DOHH2 (cell line): Measurements from ENCODE around the gene UGT2B28.
"Not testable (repeated sequence)": the region's sequence is repeated elsewhere in the genome, so short reads cannot be mapped to it uniquely, and the experiment has no call there.

ENCODE experiments used
- H3F3A ChIP-seq: fragments of 200-600 bp; sonication (generic), shearing (Covaris generic); 2 replicates; pipeline ENCODE4 v1.6.0; 2016; ENCODE audit warnings: antibody characterized with exemption, mild to moderate bottlenecking; ENCODE audit not compliant: control insufficient read depth, insufficient read depth
- H3K27ac ChIP-seq: fragments of 200-600 bp; sonication (generic); 2 replicates; pipeline ENCODE4 v1.5.1; 2014; ENCODE audit warnings: low read depth, mild to moderate bottlenecking, low read length, moderate library complexity
- H3K27me3 ChIP-seq: fragments of 200-600 bp; sonication (generic); 2 replicates; pipeline ENCODE4 v1.6.1; 2014; ENCODE audit warnings: mild to moderate bottlenecking, low read length, mixed read lengths; ENCODE audit not compliant: control insufficient read depth
- H3K36me3 ChIP-seq: fragments of 200-600 bp; sonication (generic); 2 replicates; pipeline ENCODE4 v1.6.1; 2014; ENCODE audit warnings: mild to moderate bottlenecking, low read length, moderate library complexity, mixed read lengths; ENCODE audit not compliant: control insufficient read depth
- H3K4me1 ChIP-seq: fragments of 200-600 bp; sonication (generic); 2 replicates; pipeline ENCODE4 v1.6.1; 2014; ENCODE audit warnings: mild to moderate bottlenecking, low read length, mixed read lengths; ENCODE audit not compliant: control insufficient read depth
- H3K4me2 ChIP-seq: fragments of 200-600 bp; sonication (generic); 2 replicates; pipeline ENCODE4 v1.6.0; 2014; ENCODE audit warnings: mild to moderate bottlenecking, low read length, moderate library complexity
- H3K4me3 ChIP-seq: fragments of 200-600 bp; sonication (generic); 2 replicates; pipeline ENCODE4 v1.5.1; 2014; ENCODE audit warnings: mild to moderate bottlenecking, low read length, mixed read lengths
- H3K79me2 ChIP-seq: fragments of 200-600 bp; sonication (generic); 2 replicates; pipeline ENCODE4 v1.6.1; 2014; ENCODE audit warnings: mild to moderate bottlenecking, low read length, mixed read lengths; ENCODE audit not compliant: control insufficient read depth
- H3K9me2 ChIP-seq: fragments of 200-600 bp; sonication (generic); replicated peaks from 2 replicates; pipeline ENCODE4 v1.6.1; 2014; ENCODE audit warnings: mild to moderate bottlenecking, low read length, mixed read lengths; ENCODE audit not compliant: control insufficient read depth
- H3K9me3 ChIP-seq: fragments of 200-600 bp; sonication (generic); 2 replicates; pipeline ENCODE4 v1.6.1; 2014; ENCODE audit warnings: antibody characterized with exemption, low read length, mixed read lengths; ENCODE audit not compliant: control insufficient read depth, insufficient read depth
- H4K20me1 ChIP-seq: fragments of 200-600 bp; sonication (generic); 2 replicates; pipeline ENCODE4 v1.6.0; 2014; ENCODE audit warnings: low read depth, mild to moderate bottlenecking, antibody characterized with exemption, low read length, moderate library complexity; ENCODE audit not compliant: control insufficient read depth, insufficient read depth
- EZH2phosphoT487 ChIP-seq: fragments of 200-600 bp; sonication (generic); IDR thresholded peaks from 2 replicates; pipeline ENCODE4 v1.6.1; 2017; ENCODE audit warnings: borderline replicate concordance, mild to moderate bottlenecking, antibody characterized with exemption, low read length, moderate library complexity, mixed read lengths
- TF ChIP-seq, protein P1 (sequence below): fragments of 200-600 bp; sonication (generic); IDR thresholded peaks from one replicate; pipeline ENCODE4 v1.5.1; 2014; ENCODE audit warnings: antibody characterized with exemption, mild to moderate bottlenecking, low read depth, low read length; ENCODE audit not compliant: poor library complexity, severe bottlenecking

UGT2B28 gene

DNA sequence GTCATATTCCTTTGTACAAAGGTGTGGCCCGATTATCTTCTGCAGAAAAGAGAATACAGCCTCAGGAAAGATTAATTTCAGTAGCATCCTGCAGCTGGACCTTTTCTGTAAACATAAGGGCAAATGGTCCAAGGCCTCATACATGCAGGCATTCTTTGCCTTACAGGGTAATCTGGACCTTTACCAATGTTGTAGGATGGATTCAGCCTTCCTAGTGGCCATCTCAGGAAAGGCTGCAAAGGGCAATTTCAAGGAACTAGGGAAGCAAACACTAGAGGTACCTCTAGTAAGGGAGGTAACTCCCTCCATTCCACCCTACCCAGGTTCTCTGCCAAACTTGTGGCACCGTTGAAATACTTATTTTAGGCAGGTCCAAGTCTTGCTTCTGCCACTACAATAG is 43.0 kb downstream of the UGT2B28 start:
- H3K4me2 ChIP-seq, result no peak overlapping the region
- no peak overlapping the region for H3K27ac ChIP-seq
- H3K36me3 ChIP-seq, result no peaks in the 10 kb centered on the region
- TF ChIP-seq, protein P1, sequence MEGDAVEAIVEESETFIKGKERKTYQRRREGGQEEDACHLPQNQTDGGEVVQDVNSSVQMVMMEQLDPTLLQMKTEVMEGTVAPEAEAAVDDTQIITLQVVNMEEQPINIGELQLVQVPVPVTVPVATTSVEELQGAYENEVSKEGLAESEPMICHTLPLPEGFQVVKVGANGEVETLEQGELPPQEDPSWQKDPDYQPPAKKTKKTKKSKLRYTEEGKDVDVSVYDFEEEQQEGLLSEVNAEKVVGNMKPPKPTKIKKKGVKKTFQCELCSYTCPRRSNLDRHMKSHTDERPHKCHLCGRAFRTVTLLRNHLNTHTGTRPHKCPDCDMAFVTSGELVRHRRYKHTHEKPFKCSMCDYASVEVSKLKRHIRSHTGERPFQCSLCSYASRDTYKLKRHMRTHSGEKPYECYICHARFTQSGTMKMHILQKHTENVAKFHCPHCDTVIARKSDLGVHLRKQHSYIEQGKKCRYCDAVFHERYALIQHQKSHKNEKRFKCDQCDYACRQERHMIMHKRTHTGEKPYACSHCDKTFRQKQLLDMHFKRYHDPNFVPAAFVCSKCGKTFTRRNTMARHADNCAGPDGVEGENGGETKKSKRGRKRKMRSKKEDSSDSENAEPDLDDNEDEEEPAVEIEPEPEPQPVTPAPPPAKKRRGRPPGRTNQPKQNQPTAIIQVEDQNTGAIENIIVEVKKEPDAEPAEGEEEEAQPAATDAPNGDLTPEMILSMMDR, result no peak
- H3K9me2 ChIP-seq, result no peaks in the 10 kb centered on the region
- no peak overlapping the region for H3K4me3 ChIP-seq
- H3K9me3 ChIP-seq, result no peaks in the 10 kb centered on the region
- H3K27me3 ChIP-seq, result no peaks in the 10 kb centered on the region
- H4K20me1 ChIP-seq, result no peaks in the 10 kb centered on the region
- no peaks in the 10 kb centered on the region for H3K4me1 ChIP-seq
- no peaks in the 10 kb centered on the region for H3K79me2 ChIP-seq
- no peaks in the 10 kb centered on the region for H3F3A ChIP-seq

DNA sequence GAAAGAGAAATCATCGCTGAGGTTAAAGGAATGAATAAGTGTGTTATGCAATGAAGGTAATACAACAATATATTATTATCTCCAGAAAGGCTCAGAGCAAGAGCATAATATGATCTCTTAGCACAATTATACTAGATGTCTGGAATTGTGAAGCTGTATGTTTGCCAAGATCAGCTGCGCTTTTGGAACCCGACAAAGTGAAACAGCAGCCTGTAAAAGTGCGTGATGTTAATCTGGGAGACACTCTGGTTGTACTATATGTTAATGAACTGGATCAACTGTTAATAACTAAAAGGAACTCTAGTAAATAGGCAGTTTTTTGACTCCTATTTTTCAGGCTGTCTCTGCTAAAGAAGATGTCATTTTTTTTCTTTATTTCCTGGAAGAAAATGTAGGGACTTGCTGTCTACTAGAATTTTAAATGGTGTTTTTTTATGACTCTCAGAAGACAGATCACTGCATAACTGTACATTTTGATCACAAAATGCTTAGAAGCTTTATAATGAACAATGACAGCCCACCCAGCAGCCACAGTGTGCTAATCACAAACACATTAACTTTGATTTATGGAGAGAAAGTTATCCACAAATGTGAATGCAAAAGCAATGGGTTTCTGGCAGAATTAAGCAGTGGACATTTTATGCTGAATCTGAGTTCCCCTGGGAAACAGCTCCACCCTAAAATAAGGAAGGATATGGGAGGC is 50.2 kb downstream of the UGT2B28 start:
- Histone ChIP-seq H3K4me3 (no peak overlapping the region), H3K4me2 (no peak overlapping the region), H3K4me1 (no peaks in the 10 kb centered on the region), H3K79me2 (no peaks in the 10 kb centered on the region), H3K9me3 (no peaks in the 10 kb centered on the region), H3K27me3 (no peaks in the 10 kb centered on the region), H3F3A (no peaks in the 10 kb centered on the region), H3K27ac (no peak overlapping the region), H3K36me3 (no peaks in the 10 kb centered on the region), H3K9me2 (no peaks in the 10 kb centered on the region), H4K20me1 (no peaks in the 10 kb centered on the region)
- no peak for TF ChIP-seq EZH2phosphoT487
- TF ChIP-seq, protein P1, result no peak

DNA sequence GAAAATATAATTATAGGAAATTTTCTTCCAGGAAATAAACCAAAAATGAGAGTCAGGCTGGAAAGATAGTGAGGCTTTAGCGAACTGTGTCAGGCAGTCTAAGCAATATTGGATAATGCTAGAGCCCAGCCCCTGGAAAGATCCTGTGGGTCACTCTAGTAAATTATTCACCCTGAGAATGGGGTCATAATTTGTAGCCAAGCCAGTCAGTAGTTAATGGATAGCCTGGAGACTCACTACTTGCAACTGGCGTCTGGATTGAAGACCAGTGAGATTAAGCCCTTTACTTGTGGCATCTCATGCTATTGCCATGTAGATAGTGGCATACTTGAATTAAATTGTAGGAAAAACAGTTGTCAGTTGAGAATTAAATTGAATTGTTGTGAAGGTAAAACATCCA is 51.0 kb downstream of the UGT2B28 start:
- not testable (repeated sequence) for H3K4me3 ChIP-seq, H3K9me2 ChIP-seq, H3K4me2 ChIP-seq, H3K27me3 ChIP-seq, H3K79me2 ChIP-seq, H3K4me1 ChIP-seq, H3K27ac ChIP-seq, H3K36me3 ChIP-seq, H3K9me3 ChIP-seq, H3F3A ChIP-seq, H4K20me1 ChIP-seq

DNA sequence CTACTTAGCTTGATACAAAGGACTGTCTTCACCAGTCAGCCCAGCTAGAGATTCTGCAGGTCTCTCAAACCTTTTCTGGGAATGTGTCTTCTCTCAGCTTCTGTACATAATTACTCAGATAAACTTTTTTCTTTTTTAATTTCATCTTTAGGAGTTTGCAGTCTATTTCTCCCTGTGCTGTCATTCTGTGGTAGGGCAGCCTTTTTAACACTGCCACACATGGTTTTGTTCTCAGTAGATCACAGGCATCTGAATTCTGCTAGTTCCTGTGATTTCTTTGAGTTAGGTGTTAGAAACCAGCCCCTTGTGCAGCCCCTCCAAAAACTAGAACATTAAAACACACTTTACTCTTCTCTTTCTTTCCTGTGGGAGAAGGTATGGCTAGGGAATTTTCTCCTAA is 55.2 kb downstream of the UGT2B28 start:
- not testable (repeated sequence) for H3K9me3 ChIP-seq, H3K36me3 ChIP-seq, H3K9me2 ChIP-seq, H4K20me1 ChIP-seq, H3K4me2 ChIP-seq, H3K27me3 ChIP-seq, H3K79me2 ChIP-seq, H3K4me1 ChIP-seq, H3K27ac ChIP-seq, H3K4me3 ChIP-seq, H3F3A ChIP-seq

DNA sequence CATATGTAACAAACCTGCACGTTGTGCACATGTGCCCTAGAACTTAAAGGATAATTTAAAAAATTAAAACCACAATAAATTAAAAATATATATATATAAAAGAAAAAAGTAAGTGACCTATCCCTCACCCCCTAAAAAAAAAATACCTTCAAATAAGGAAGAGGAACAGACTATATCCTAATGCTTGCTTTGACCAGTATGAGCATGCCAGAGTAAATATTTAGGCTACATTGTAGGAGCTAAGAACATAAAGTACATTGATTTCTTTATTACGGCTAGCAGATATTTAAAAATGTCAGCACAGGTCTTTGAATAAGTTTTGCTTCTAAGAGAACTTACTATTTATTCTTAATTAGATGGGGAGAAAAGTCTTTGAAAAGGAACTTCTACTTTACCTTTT is 62.8 kb downstream of the UGT2B28 start:
- not testable (repeated sequence) for H3K9me3 ChIP-seq, H4K20me1 ChIP-seq, H3K36me3 ChIP-seq, H3F3A ChIP-seq, H3K9me2 ChIP-seq, H3K27me3 ChIP-seq
- Histone ChIP-seq H3K79me2 (peaks cover 12% of the 10 kb centered on the region), H3K4me1 (peaks cover 27% of the 10 kb centered on the region), H3K4me2 (peak overlapping the region; percentile 61), H3K4me3 (peak overlapping the region; percentile 68), H3K27ac (peak overlapping the region; percentile 65)

DNA sequence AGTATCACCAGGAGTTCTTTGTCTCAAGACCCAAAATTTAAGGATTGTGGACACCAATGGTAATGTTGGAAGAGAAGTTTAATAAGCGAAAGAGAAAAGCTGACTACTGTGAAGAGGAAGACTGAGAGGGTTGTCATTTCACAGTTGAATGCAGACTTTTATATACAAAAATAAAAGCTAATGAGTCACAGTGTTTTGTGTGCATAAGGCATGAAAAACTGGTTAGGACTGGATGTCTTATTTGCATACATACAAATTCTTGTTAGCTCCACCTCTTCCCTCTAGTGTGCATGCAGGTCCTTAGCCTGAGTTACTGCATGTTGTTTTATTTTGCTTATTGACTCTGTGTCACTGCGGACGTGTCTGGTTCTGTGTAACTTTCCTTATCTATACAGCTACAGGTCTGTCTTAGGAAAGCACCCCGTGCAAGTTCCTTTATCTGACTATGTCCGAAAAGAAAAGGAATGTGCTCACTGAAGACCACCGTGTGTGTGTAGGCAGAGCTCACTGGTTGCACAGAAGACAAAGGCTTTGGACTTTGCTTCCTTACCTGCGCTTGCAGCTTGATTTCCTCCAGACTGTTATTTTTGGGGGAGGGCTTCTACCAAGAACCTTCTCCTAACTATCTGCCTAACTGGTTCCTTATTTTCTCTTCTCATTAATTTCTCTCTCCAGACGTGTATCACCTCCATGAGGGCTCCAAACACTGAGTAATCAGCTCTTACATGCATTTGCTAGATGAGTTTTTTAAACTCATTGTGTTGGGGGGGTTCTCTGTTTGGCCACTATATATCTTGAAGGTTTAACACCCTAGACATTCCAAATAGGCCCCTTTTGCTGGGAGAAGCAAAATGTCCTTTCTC is 63.5 kb downstream of the UGT2B28 start:
- Histone ChIP-seq H3K4me1 (peaks cover 27% of the 10 kb centered on the region), H3K4me2 (peak overlapping the region; percentile 30), H3K27ac (peak overlapping the region; percentile 65), H3K4me3 (peak overlapping the region; percentile 68), H3K79me2 (peaks cover 12% of the 10 kb centered on the region)
- not testable (repeated sequence) for H3K27me3 ChIP-seq, H3K9me2 ChIP-seq, H4K20me1 ChIP-seq, H3F3A ChIP-seq, H3K36me3 ChIP-seq, H3K9me3 ChIP-seq
